Trophoblast cell (in vitro differentiated cells and primary cell): Measurements from ENCODE around the gene ARGFX. TPM values are rescaled to one million over a fixed set of nuclear protein-coding genes. Genes with fewer than 3 reads are reported as not detected.
A peak's percentile ranks its signal among the peaks of the same experiment; 100 is the strongest.

Experiments used
- DNase-seq, 2 donors: peaks; one replicate each; pipeline ENCODE4 v3.0.0-alpha.2; 2016
- H2AFZ ChIP-seq: 2 replicates; pipeline ENCODE4 v1.6.1; 2013; ENCODE audit warnings: low read length, moderate library complexity, mild to moderate bottlenecking; ENCODE audit not compliant: insufficient read depth, poor library complexity
- H2AK5ac ChIP-seq: 2 replicates; pipeline ENCODE4 v1.6.1; 2013; ENCODE audit warnings: mild to moderate bottlenecking, low read length
- H2BK120ac ChIP-seq: 2 replicates; pipeline ENCODE4 v1.6.1; 2013; ENCODE audit warnings: low read length, mild to moderate bottlenecking, moderate library complexity; ENCODE audit not compliant: insufficient read depth, poor library complexity
- H2BK12ac ChIP-seq: 2 replicates; pipeline ENCODE4 v1.6.1; 2013; ENCODE audit warnings: mild to moderate bottlenecking, low read length, moderate library complexity
- H2BK5ac ChIP-seq: 2 replicates; pipeline ENCODE4 v1.6.1; 2013; ENCODE audit warnings: low read length, low read depth, moderate library complexity, mild to moderate bottlenecking; ENCODE audit not compliant: poor library complexity
- H3K14ac ChIP-seq: 2 replicates; pipeline ENCODE4 v1.6.1; 2013; ENCODE audit warnings: mild to moderate bottlenecking, low read length
- H3K18ac ChIP-seq: 2 replicates; pipeline ENCODE4 v1.6.1; 2013; ENCODE audit warnings: mild to moderate bottlenecking, low read length
- H3K23ac ChIP-seq: 2 replicates; pipeline ENCODE4 v1.6.1; 2013; ENCODE audit warnings: low read length
- H3K27ac ChIP-seq: 2 replicates; pipeline ENCODE4 v1.5.1; 2013; ENCODE audit warnings: low read depth, mild to moderate bottlenecking, inconsistent platforms, low read length, moderate library complexity
- H3K27me3 ChIP-seq: 2 replicates; pipeline ENCODE4 v1.6.1; 2013; ENCODE audit warnings: inconsistent platforms, mild to moderate bottlenecking, low read length, moderate library complexity; ENCODE audit not compliant: insufficient read depth
- H3K36me3 ChIP-seq, 2 experiments: 1 replicate in 1 of 2; 2 replicates in 1 of 2; pipeline ENCODE4 v1.6.1; 2013; ENCODE audit warnings: low read length in 2 of 2, mild to moderate bottlenecking in 2 of 2, moderate library complexity in 1 of 2; ENCODE audit not compliant: insufficient read depth in 2 of 2, control insufficient read depth in 1 of 2
- H3K4ac ChIP-seq: 2 replicates; pipeline ENCODE4 v1.6.1; 2013; ENCODE audit warnings: low read depth, mild to moderate bottlenecking, low read length, moderate library complexity
- H3K4me1 ChIP-seq, 2 experiments: 1 replicate in 1 of 2; 2 replicates in 1 of 2; pipeline ENCODE4 v1.6.1; 2013; ENCODE audit warnings: low read length in 2 of 2, mild to moderate bottlenecking in 2 of 2, moderate library complexity in 1 of 2; ENCODE audit not compliant: insufficient read depth in 2 of 2, control insufficient read depth in 1 of 2
- H3K4me2 ChIP-seq: 2 replicates; pipeline ENCODE4 v1.6.1; 2013; ENCODE audit warnings: inconsistent platforms, mild to moderate bottlenecking, low read length, moderate library complexity
- H3K4me3 ChIP-seq: 2 replicates; pipeline ENCODE4 v1.5.1; 2013; ENCODE audit warnings: mild to moderate bottlenecking, low read depth, low read length, inconsistent platforms
- H3K79me1 ChIP-seq: one replicate; pipeline ENCODE4 v1.6.1; 2013; ENCODE audit warnings: low read length
- H3K79me2 ChIP-seq: 2 replicates; pipeline ENCODE4 v1.6.1; 2013; ENCODE audit warnings: low read length, mild to moderate bottlenecking; ENCODE audit not compliant: control insufficient read depth, insufficient read depth, poor library complexity
- H3K9ac ChIP-seq: 2 replicates; pipeline ENCODE4 v1.6.1; 2013; ENCODE audit warnings: mild to moderate bottlenecking, low read length
- H3K9me3 ChIP-seq: 2 replicates; pipeline ENCODE4 v1.6.1; 2013; ENCODE audit warnings: low read depth, mild to moderate bottlenecking, control low read depth, inconsistent platforms, low read length; ENCODE audit not compliant: insufficient read depth
- H4K12ac ChIP-seq: 2 replicates; pipeline ENCODE4 v1.6.1; 2013; ENCODE audit warnings: low read depth, mild to moderate bottlenecking, low read length, moderate library complexity
- H4K8ac ChIP-seq: 2 replicates; pipeline ENCODE4 v1.6.1; 2013; ENCODE audit warnings: low read depth, mild to moderate bottlenecking, low read length, moderate library complexity
- H4K91ac ChIP-seq: one replicate; pipeline ENCODE4 v1.6.1; 2013; ENCODE audit warnings: low read depth, mild to moderate bottlenecking, low read length, moderate library complexity
- WGBS: extraction: QIAGEN DNeasy Blood & Tissue Kit; methylation state at CpG from one replicate; pipeline ENCODE4 v1.1.7; 2013; ENCODE audit warnings: missing lambda C conversion rate; ENCODE audit not compliant: insufficient read length, insufficient coverage; ENCODE audit errors: extremely low coverage; 5-methylcytosine and 5-hydroxymethylcytosine counted together
- polyA plus RNA-seq: library from polyadenylated mRNA; stranded (reverse); fragments of 200-250 nt; gene quantifications from 2 replicates; pipeline ENCODE4 v1.2.3, GENCODE V29; 2013

Gene ARGFX
- polyA plus RNA-seq, result not detected in 2 replicates

- Histone ChIP-seq H2BK12ac (no peak within 1 kb of the TSS), H4K8ac (no peak within 1 kb of the TSS), H3K23ac (no peak within 1 kb of the TSS), H2BK5ac (no peak within 1 kb of the TSS), H4K12ac (no peak within 1 kb of the TSS), H2AK5ac (no peak within 1 kb of the TSS), H3K4me3 (no peak within 1 kb of the TSS), H3K79me2 (no peaks in the 10 kb centered on the region), H3K18ac (no peak within 1 kb of the TSS), H3K4me1 (no peaks in the 10 kb centered on the region), H3K27me3 (no peaks in the 10 kb centered on the region), H2BK120ac (no peak within 1 kb of the TSS), H3K4me2 (no peak within 1 kb of the TSS), H3K14ac (no peak within 1 kb of the TSS), H3K79me1 (no peaks in the 10 kb centered on the region), H3K27ac (no peak within 1 kb of the TSS), H2AFZ (no peak within 1 kb of the TSS), H3K36me3 (no peaks in the 10 kb centered on the region), H3K4ac (no peak within 1 kb of the TSS), H3K9me3 (no peaks in the 10 kb centered on the region), H3K9ac (no peak within 1 kb of the TSS), H4K91ac (no peak within 1 kb of the TSS)
- no peak for DNase-seq
- WGBS, result no CpG with 5 or more reads among the region's 5 CpGs
Measured at GRCh38 chr3:121567649-121568048, at the start of gene ARGFX. ARGFX (plus strand) TSS chr3:121567949; CDS start chr3:121570714, 2,765 bp downstream.

GRCh38 chr3:121517953-121518655, 49.6 kb upstream of the ARGFX start:
- H4K8ac ChIP-seq, result no peak overlapping the region
- no peak overlapping the region for H3K23ac ChIP-seq
- H3K4me2 ChIP-seq, result no peak overlapping the region
- H3K18ac ChIP-seq, result no peak overlapping the region
- H4K12ac ChIP-seq, result no peak overlapping the region
- no peaks in the 10 kb centered on the region for H3K79me2 ChIP-seq
- H2AK5ac ChIP-seq, result no peak overlapping the region
- H3K4me1 ChIP-seq, result peaks cover 0 to 5% of the 10 kb centered on the region in 2 experiments
- H4K91ac ChIP-seq, result no peak overlapping the region
- peaks cover 4 to 13% of the 10 kb centered on the region in 2 experiments for H3K36me3 ChIP-seq
- H3K79me1 ChIP-seq, result no peaks in the 10 kb centered on the region
- H2AFZ ChIP-seq, result no peak overlapping the region
- WGBS, result no CpG with 5 or more reads among the region's 5 CpGs
- no peak overlapping the region for H3K14ac ChIP-seq
- no peak overlapping the region for H3K27ac ChIP-seq
- H3K4ac ChIP-seq, result no peak overlapping the region
- DNase-seq, result no peak
- H2BK12ac ChIP-seq, result no peak overlapping the region
- H2BK120ac ChIP-seq, result no peak overlapping the region
- no peaks in the 10 kb centered on the region for H3K27me3 ChIP-seq
- no peaks in the 10 kb centered on the region for H3K9me3 ChIP-seq
- H3K9ac ChIP-seq, result no peak overlapping the region
- no peak overlapping the region for H3K4me3 ChIP-seq
- H2BK5ac ChIP-seq, result no peak overlapping the region

GRCh38 chr3:121520510-121520909, 47.2 kb upstream of the ARGFX start:
- no peak overlapping the region for H3K9ac ChIP-seq
- H3K14ac ChIP-seq, result no peak overlapping the region
- no CpG with 5 or more reads among the region's 3 CpGs for WGBS
- no peaks in the 10 kb centered on the region for H3K79me2 ChIP-seq
- H3K27ac ChIP-seq, result no peak overlapping the region
- no peak overlapping the region for H2AK5ac ChIP-seq
- H3K4me1 ChIP-seq, result no peaks in the 10 kb centered on the region
- H3K18ac ChIP-seq, result no peak overlapping the region
- H3K4me3 ChIP-seq, result no peak overlapping the region
- H3K9me3 ChIP-seq, result no peaks in the 10 kb centered on the region
- no peak overlapping the region for H2AFZ ChIP-seq
- H4K8ac ChIP-seq, result no peak overlapping the region
- no peak overlapping the region for H2BK5ac ChIP-seq
- H2BK120ac ChIP-seq, result no peak overlapping the region
- peaks cover 6 to 7% of the 10 kb centered on the region in 2 experiments for H3K36me3 ChIP-seq
- H3K23ac ChIP-seq, result no peak overlapping the region
- no peak overlapping the region for H4K12ac ChIP-seq
- DNase-seq, result no peak
- no peak overlapping the region for H3K4me2 ChIP-seq
- no peak overlapping the region for H2BK12ac ChIP-seq
- no peaks in the 10 kb centered on the region for H3K79me1 ChIP-seq
- H3K4ac ChIP-seq, result no peak overlapping the region
- no peak overlapping the region for H4K91ac ChIP-seq
- H3K27me3 ChIP-seq, result no peaks in the 10 kb centered on the region

GRCh38 chr3:121529308-121529707, 38.4 kb upstream of the ARGFX start:
- DNase-seq, result peak in 1 of 2 donors; percentile 40

More at GRCh38 chr3:121529308-121529707, 38.4 kb upstream of the ARGFX start:
- H2AK5ac ChIP-seq, result no peak overlapping the region
- H3K27ac ChIP-seq, result no peak overlapping the region
- H2BK12ac ChIP-seq, result no peak overlapping the region
- no CpG with 5 or more reads among the region's 3 CpGs for WGBS
- H3K4me2 ChIP-seq, result no peak overlapping the region
- H3K36me3 ChIP-seq, result peaks cover 5 to 9% of the 10 kb centered on the region in 2 experiments
- no peak overlapping the region for H3K4ac ChIP-seq
- H3K18ac ChIP-seq, result no peak overlapping the region
- no peaks in the 10 kb centered on the region for H3K4me1 ChIP-seq
- no peak overlapping the region for H3K4me3 ChIP-seq
- H4K12ac ChIP-seq, result no peak overlapping the region
- H3K14ac ChIP-seq, result no peak overlapping the region
- H4K8ac ChIP-seq, result no peak overlapping the region
- no peaks in the 10 kb centered on the region for H3K79me2 ChIP-seq
- H2BK5ac ChIP-seq, result no peak overlapping the region
- no peak overlapping the region for H2AFZ ChIP-seq
- no peak overlapping the region for H3K9ac ChIP-seq
- H3K23ac ChIP-seq, result no peak overlapping the region
- H4K91ac ChIP-seq, result no peak overlapping the region
- no peaks in the 10 kb centered on the region for H3K79me1 ChIP-seq
- H2BK120ac ChIP-seq, result no peak overlapping the region
- H3K27me3 ChIP-seq, result no peaks in the 10 kb centered on the region
- no peaks in the 10 kb centered on the region for H3K9me3 ChIP-seq
